ENCODE results near the gene TMEM94.

The TMEM94 gene

GRCh38 chr17:75496005-75496404 lies 39.6 kb downstream of the TMEM94 start:
- DNase-seq (ENCODE audit: low read depth, low spot score), result no peak

GRCh38 chr17:75498039-75498725 lies 41.7 kb downstream of the TMEM94 start:
- no peak for DNase-seq (ENCODE audit: low read depth, low spot score)

GRCh38 chr17:75498726-75499213 lies 42.3 kb downstream of the TMEM94 start:
- DNase-seq (ENCODE audit: low read depth, low spot score), result no peak

- no peak for DNase-seq (ENCODE audit: low read depth, low spot score)
Measured at GRCh38 chr17:75499313-75500022, 43.0 kb downstream of the TMEM94 start.

GRCh38 chr17:75500419-75501216 lies 44.2 kb downstream of the TMEM94 start:
- no peak for DNase-seq (ENCODE audit: low read depth, low spot score)

- DNase-seq (ENCODE audit: low read depth, low spot score), result no peak
Measured at GRCh38 chr17:75501378-75502071, 45.1 kb downstream of the TMEM94 start.

- DNase-seq (ENCODE audit: low read depth, low spot score), result no peak
Measured at GRCh38 chr17:75502072-75502720, 45.8 kb downstream of the TMEM94 start.

- DNase-seq (ENCODE audit: low read depth, low spot score), result no peak
Measured at GRCh38 chr17:75502721-75503329, 46.4 kb downstream of the TMEM94 start.

GRCh38 chr17:75503337-75503950 lies 47.0 kb downstream of the TMEM94 start:
- no peak for DNase-seq (ENCODE audit: low read depth, low spot score)

GRCh38 chr17:75503976-75504346 lies 47.5 kb downstream of the TMEM94 start:
- no peak for DNase-seq (ENCODE audit: low read depth, low spot score)

- no peak for DNase-seq (ENCODE audit: low read depth, low spot score)
Measured at GRCh38 chr17:75504347-75505151, 48.1 kb downstream of the TMEM94 start.

- DNase-seq (ENCODE audit: low read depth, low spot score), result no peak
Measured at GRCh38 chr17:75505152-75505409, 48.6 kb downstream of the TMEM94 start.

- DNase-seq (ENCODE audit: low read depth, low spot score), result no peak
Measured at GRCh38 chr17:75505640-75506039, 49.2 kb downstream of the TMEM94 start.

GRCh38 chr17:75506134-75506533 lies 49.7 kb downstream of the TMEM94 start:
- no peak for DNase-seq (ENCODE audit: low read depth, low spot score)

GRCh38 chr17:75506888-75507287 lies 50.5 kb downstream of the TMEM94 start:
- DNase-seq (ENCODE audit: low read depth, low spot score), result no peak

- peak; percentile 33 for DNase-seq (ENCODE audit: low read depth, low spot score)
Measured at GRCh38 chr17:75507733-75508719, 51.6 kb downstream of the TMEM94 start.

- no peak for DNase-seq (ENCODE audit: low read depth, low spot score)
Measured at GRCh38 chr17:75508931-75509361, 52.5 kb downstream of the TMEM94 start.

- DNase-seq (ENCODE audit: low read depth, low spot score), result no peak
Measured at GRCh38 chr17:75509528-75510258, 53.3 kb downstream of the TMEM94 start.

All from astrocyte of the hippocampus (primary cell).